Measurements from ENCODE around the gene CCDC178.

The CCDC178 gene

DNA sequence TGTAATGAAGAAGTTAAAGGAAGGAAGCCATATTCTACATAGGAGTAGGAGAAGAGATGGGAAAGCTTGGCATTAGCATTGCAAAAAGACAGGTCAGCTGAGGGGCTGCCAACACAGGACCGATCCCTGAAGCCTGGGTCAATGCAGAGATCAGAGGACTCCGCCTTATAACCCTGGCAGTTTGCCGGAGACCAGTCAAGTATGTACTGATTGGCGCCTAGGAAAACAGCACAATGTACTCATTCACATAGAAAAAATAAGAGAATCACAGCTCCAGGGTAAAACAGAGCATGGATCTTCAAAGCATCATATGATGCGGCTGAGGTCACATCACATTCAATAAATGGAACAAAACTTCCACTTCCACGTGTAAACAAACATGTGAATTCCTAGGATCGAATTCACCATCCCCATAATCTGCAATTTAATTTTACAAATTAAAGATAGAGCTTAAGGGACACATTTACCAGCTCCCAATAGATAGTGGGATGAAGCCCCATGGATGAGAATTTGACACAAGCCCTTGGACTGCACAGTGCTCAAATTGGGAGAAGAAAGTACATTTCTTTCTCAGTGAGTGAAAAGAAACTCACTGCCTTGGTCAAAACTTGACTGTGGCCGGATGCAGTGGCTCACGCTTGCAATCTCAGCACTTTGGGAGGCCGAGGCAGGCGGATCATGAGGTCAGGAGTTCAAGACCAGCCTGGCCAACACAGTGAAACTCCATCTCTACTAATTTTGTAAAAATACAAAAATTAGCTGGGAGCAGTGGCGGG is 532.7 kb downstream of the CCDC178 start:
- CTCF ChIA-PET: no interaction called here

DNA sequence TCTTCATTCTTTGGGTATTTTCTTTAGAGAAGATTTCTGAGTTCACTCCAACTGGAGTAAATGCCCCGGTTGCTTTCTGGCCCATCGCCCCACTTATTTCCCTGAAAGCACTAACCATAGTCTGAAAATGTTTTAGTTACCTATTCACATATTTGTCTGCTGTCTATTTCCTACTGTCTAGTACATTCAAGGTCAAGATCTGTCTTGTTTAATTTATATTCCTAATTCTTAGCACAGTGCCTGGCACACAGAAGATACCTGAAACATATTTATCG is 533.3 kb downstream of the CCDC178 start:
- H3K9me3 Mint-ChIP-seq: peaks cover 5% of the 10 kb centered on the region
- no peaks in the 10 kb centered on the region for H3K36me3 Mint-ChIP-seq
- CTCF ChIA-PET: no interaction called here
- H3K27me3 Mint-ChIP-seq: no peaks in the 10 kb centered on the region
- DNase-seq: no peak
- no peaks in the 10 kb centered on the region for H3K4me1 Mint-ChIP-seq
- no peak overlapping the region for H3K4me3 Mint-ChIP-seq
- no peak overlapping the region for H3K27ac Mint-ChIP-seq

More for the DNA sequence above, 532.7 kb downstream of the CCDC178 start:
- Mint-ChIP-seq H3K9me3 (peaks cover 5% of the 10 kb centered on the region), H3K4me1 (no peaks in the 10 kb centered on the region), H3K27ac (no peak overlapping the region), H3K36me3 (no peaks in the 10 kb centered on the region), H3K4me3 (no peak overlapping the region), H3K27me3 (no peaks in the 10 kb centered on the region)
- DNase-seq: no peak

- Mint-ChIP-seq H3K9me3 (peaks cover 5% of the 10 kb centered on the region), H3K27me3 (no peaks in the 10 kb centered on the region), H3K36me3 (no peaks in the 10 kb centered on the region), H3K4me1 (no peaks in the 10 kb centered on the region), H3K4me3 (no peak overlapping the region), H3K27ac (no peak overlapping the region)
- CTCF ChIA-PET: no interaction called here
- DNase-seq: no peak
These were observed 533.8 kb downstream of the CCDC178 start for GRCh38 chr18:32906506-32907310.

DNA sequence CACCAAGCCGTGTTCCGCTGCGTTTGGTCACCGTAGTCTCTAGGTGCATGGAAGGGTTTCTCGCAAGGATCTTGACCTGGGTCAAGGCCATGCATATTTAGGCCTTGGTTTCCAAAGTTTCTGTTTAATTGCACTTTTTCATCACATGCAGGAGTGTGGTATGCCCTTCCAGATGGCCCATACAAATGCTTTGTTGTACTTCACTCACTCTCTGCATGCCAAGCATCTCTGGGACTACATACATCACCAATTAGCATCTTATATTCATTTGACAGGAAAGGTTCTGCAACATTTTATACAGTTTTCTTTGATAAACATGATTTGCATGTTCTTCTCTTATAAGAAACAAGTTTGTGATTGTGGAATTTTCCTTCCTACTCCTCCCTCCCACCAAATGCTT is 534.9 kb downstream of the CCDC178 start:
- Mint-ChIP-seq H3K27ac (no peak overlapping the region), H3K9me3 (peaks cover 5% of the 10 kb centered on the region), H3K4me3 (no peak overlapping the region), H3K36me3 (no peaks in the 10 kb centered on the region), H3K4me1 (no peaks in the 10 kb centered on the region), H3K27me3 (no peaks in the 10 kb centered on the region)
- DNase-seq: no peak
- CTCF ChIA-PET: no interaction called here

- Mint-ChIP-seq H3K9me3 (peaks cover 5% of the 10 kb centered on the region), H3K27me3 (no peaks in the 10 kb centered on the region), H3K36me3 (no peaks in the 10 kb centered on the region), H3K27ac (no peak overlapping the region), H3K4me3 (no peak overlapping the region), H3K4me1 (no peaks in the 10 kb centered on the region)
- no peak for DNase-seq
- CTCF ChIA-PET: no interaction called here
These were observed 537.8 kb downstream of the CCDC178 start for GRCh38 chr18:32902568-32903330.

GRCh38 chr18:32899819-32900218 is 540.7 kb downstream of the CCDC178 start:
- Mint-ChIP-seq H3K27ac (no peak overlapping the region), H3K36me3 (no peaks in the 10 kb centered on the region), H3K4me3 (no peak overlapping the region), H3K27me3 (no peaks in the 10 kb centered on the region), H3K4me1 (no peaks in the 10 kb centered on the region), H3K9me3 (peaks cover 2% of the 10 kb centered on the region)
- CTCF ChIA-PET: no interaction called here
- no peak for DNase-seq

DNA sequence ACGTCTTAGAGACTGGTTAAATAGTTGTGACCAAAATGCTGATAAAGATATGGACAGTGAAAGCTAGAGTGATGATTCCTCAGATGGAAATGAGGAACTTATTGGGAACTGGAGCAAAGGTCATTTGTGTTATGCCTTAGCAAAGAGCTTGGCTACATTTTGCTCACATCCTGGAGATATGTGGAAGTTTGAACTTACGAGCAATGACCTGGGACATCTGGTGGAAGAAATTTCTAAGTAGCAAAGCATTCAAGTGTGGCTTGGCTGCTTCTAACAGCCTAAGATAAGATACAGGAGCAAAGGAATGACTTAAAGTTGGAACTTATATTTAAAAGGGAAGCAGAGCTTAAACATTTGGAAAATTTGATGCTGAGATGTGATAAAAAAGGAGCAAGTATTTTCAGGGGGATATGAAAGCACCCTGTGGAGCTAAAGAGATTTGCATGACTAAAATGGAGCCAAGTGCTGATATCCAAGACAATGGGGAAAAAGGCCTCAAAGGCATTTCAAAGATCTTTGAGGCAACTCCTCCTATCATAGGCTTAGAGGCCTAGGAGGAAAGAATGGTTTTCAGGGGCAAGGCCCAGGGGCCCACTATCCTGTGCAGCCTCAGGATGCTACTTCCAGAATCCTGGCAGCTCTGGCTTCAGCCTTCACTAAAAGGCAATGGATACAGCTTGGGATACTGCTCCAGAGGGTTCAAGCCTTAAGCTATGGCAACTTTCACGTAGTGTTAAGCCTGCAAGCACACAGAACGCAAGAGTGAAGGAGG is 543.6 kb downstream of the CCDC178 start:
- Mint-ChIP-seq H3K9me3 (no peaks in the 10 kb centered on the region), H3K27ac (no peak overlapping the region), H3K27me3 (no peaks in the 10 kb centered on the region), H3K4me3 (no peak overlapping the region), H3K36me3 (no peaks in the 10 kb centered on the region), H3K4me1 (no peaks in the 10 kb centered on the region)
- no peak for DNase-seq
- CTCF ChIA-PET: no interaction called here

GRCh38 chr18:32893915-32894314 is 546.6 kb downstream of the CCDC178 start:
- no peak for DNase-seq
- Mint-ChIP-seq H3K4me3 (no peak overlapping the region), H3K9me3 (no peaks in the 10 kb centered on the region), H3K36me3 (no peaks in the 10 kb centered on the region), H3K4me1 (no peaks in the 10 kb centered on the region), H3K27me3 (no peaks in the 10 kb centered on the region), H3K27ac (no peak overlapping the region)
- CTCF ChIA-PET: no interaction called here

GRCh38 chr18:32891797-32892196 is 548.7 kb downstream of the CCDC178 start:
- CTCF ChIA-PET: no interaction called here
- H3K4me3 Mint-ChIP-seq: no peak overlapping the region
- no peak overlapping the region for H3K27ac Mint-ChIP-seq
- no peaks in the 10 kb centered on the region for H3K27me3 Mint-ChIP-seq
- H3K9me3 Mint-ChIP-seq: no peaks in the 10 kb centered on the region
- H3K4me1 Mint-ChIP-seq: no peaks in the 10 kb centered on the region
- H3K36me3 Mint-ChIP-seq: no peaks in the 10 kb centered on the region
- DNase-seq: no peak

DNA sequence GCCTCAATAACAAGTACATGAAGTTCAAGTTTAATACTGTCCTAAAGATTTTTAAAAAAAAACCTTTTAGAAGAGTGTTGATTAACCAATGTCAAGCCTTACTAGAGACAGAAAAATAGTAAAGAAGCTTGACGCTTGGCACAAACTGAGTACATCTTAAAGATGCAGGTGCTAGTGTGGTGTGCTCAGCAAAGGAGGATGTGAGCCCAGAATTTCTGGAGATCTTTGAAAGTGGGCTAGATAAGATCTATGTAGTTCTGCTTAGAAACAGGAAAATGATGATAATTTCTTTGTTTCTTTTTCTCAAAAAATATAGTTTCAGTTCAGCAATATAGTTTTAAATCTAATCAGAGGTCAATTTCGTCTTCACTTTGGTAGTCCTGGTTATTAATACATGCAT is 549.4 kb downstream of the CCDC178 start:
- CTCF ChIA-PET: no interaction called here
- Mint-ChIP-seq H3K4me3 (no peak overlapping the region), H3K9me3 (no peaks in the 10 kb centered on the region), H3K27ac (no peak overlapping the region), H3K4me1 (no peaks in the 10 kb centered on the region), H3K27me3 (no peaks in the 10 kb centered on the region), H3K36me3 (no peaks in the 10 kb centered on the region)
- DNase-seq: no peak

DNA sequence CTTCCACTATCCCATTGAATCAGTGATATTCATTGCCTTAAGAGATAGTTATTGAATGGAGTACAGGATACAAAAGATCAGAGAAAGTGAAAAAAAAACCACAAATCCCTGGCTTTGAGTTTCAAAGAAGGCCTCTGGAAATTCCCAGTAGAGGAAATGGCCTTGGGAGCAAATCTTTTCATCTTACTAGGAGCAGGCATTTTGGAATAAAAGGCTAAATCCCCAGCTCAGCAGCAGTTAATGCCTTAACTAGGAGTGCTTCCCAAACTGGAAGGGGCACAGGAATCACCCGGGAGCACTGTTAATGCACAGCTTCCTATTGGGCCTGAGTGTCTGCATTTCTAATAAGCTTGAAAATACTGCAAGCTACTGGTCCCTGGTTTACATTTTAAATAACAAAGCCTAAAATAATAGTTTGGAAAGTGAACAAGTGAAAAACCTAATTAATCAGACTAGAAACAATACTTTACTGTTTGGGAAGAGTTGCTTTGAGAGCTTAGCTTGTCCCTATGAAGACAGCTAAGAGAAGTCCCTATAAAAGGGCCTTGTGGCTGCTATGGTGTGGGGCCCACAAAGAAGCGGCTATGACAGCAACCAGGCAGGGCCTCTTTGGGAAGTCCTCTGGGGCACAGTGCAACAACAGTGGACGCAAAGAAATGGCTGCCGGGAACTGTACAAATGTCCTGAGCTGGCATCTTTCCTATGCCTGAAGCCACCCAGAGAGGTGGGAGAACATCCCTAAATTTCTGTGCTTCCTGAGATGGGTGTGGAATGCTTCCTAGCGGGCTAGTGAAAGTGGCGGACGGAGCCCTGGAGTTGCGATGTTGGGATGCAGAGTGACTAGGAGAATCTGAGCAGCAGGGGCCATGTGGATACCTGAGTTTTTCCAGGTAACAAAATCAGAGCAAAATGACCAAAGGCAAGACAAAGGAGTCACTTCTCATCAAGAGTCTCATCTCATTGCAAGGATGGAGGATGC is 550.6 kb downstream of the CCDC178 start:
- H3K36me3 Mint-ChIP-seq: no peaks in the 10 kb centered on the region
- H3K4me1 Mint-ChIP-seq: no peaks in the 10 kb centered on the region
- no peaks in the 10 kb centered on the region for H3K9me3 Mint-ChIP-seq
- no peaks in the 10 kb centered on the region for H3K27me3 Mint-ChIP-seq
- no peak overlapping the region for H3K27ac Mint-ChIP-seq
- H3K4me3 Mint-ChIP-seq: no peak overlapping the region
- DNase-seq: no peak
- CTCF ChIA-PET: no interaction called here

GRCh38 chr18:32888306-32888705 is 552.2 kb downstream of the CCDC178 start:
- CTCF ChIA-PET: no interaction called here
- DNase-seq: no peak
- H3K4me1 Mint-ChIP-seq: no peaks in the 10 kb centered on the region
- H3K4me3 Mint-ChIP-seq: no peak overlapping the region
- H3K36me3 Mint-ChIP-seq: no peaks in the 10 kb centered on the region
- H3K27ac Mint-ChIP-seq: no peak overlapping the region
- no peaks in the 10 kb centered on the region for H3K9me3 Mint-ChIP-seq
- no peaks in the 10 kb centered on the region for H3K27me3 Mint-ChIP-seq
